GM13976 (cell line): Measurements from ENCODE around the gene ACBD3.

Experiments used
- DNase-seq: peaks from one replicate; pipeline ENCODE4 v3.0.0; 2012; ENCODE audit warnings: low spot score
- in situ Hi-C: fragments of 300-500 bp; cut with MboI; formaldehyde crosslinking; loops from one replicate; pipeline ENCODE4 v1.12.0; 2022; ENCODE audit warnings: low sequenced_read_pairs, mixed read lengths, inconsistent platforms; ENCODE audit not compliant: unreplicated experiment
- TF ChIP-seq, protein P1 (sequence below): IDR thresholded peaks from 2 replicates; pipeline ENCODE4 v1.5.1; 2012; ENCODE audit warnings: borderline replicate concordance, mild to moderate bottlenecking; ENCODE audit not compliant: insufficient read depth; ENCODE audit errors: extremely low read depth, missing control alignments, control extremely low read depth

Gene ACBD3

DNA sequence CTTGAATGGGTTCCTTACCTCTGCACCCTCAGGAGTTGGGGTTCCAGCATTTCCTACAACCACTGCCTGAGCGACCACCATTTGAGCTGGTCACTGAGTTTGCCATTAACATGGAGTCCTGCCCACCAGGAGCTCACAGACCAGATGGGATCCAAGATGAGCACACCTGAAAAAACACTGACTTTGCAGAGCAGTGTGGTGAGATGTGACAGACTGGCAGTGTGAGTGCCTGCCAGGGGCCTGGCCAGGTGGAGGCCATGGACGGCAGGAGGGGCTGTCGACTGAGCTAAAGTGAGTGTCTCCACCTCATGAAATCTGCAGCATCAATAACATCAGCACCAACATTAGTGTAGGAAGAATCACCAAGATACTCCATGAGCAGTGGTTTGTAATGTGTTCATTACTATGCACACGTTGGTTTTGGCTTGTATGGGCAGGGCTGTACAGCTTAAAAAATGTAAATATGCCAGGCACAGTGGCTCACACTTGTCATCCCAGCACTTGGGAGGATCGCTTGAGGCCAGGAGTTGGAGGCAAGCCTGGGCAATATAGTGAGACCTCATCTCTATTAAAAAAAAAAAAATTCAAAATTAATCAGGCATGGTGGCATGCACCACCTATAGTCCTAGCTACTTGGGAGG, 24.8 kb upstream of the ACBD3 start:
- TF ChIP-seq, protein P1, sequence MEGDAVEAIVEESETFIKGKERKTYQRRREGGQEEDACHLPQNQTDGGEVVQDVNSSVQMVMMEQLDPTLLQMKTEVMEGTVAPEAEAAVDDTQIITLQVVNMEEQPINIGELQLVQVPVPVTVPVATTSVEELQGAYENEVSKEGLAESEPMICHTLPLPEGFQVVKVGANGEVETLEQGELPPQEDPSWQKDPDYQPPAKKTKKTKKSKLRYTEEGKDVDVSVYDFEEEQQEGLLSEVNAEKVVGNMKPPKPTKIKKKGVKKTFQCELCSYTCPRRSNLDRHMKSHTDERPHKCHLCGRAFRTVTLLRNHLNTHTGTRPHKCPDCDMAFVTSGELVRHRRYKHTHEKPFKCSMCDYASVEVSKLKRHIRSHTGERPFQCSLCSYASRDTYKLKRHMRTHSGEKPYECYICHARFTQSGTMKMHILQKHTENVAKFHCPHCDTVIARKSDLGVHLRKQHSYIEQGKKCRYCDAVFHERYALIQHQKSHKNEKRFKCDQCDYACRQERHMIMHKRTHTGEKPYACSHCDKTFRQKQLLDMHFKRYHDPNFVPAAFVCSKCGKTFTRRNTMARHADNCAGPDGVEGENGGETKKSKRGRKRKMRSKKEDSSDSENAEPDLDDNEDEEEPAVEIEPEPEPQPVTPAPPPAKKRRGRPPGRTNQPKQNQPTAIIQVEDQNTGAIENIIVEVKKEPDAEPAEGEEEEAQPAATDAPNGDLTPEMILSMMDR: no peak
- in situ Hi-C loops: no loop called here

GRCh38 chr1:226210571-226211176, 24.1 kb upstream of the ACBD3 start:
- TF ChIP-seq, protein P1: no peak
- in situ Hi-C loops: no loop called here
- DNase-seq: no peak

More for the DNA sequence above, 24.8 kb upstream of the ACBD3 start:
- no peak for DNase-seq

GRCh38 chr1:226209307-226210059, 22.9 kb upstream of the ACBD3 start:
- in situ Hi-C loops: no loop called here
- TF ChIP-seq, protein P1: no peak
- no peak for DNase-seq

GRCh38 chr1:226207048-226207447, 20.5 kb upstream of the ACBD3 start:
- in situ Hi-C loops: no loop called here
- DNase-seq: no peak
- TF ChIP-seq, protein P1: no peak

- TF ChIP-seq, protein P1: no peak
- in situ Hi-C loops: no loop called here
- DNase-seq: no peak
Observed at GRCh38 chr1:226204198-226204597, 17.7 kb upstream of the ACBD3 start.

DNA sequence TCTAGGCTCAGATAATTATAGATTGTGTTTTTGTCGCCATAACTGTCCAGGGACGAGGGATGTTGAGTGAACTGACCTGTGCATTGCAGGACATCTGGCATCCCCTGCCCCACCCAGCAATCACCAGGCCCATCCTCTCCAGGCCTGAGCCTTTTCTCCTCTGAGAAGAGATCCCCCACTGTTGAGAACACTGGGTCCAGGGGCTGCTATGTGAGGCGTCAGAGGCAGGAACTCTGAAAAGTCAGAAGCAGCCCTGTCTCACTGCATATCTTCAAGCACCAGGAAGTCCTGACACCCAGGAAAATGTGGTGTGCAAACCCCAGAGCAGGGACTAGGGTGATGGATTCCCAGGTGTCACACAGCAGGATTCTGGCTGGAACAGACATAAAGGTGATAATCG, 17.1 kb upstream of the ACBD3 start:
- in situ Hi-C loops: no loop called here
- DNase-seq: no peak
- TF ChIP-seq, protein P1: no peak
